HL-60/S4 treated with phorbol 12-myristate 13-acetate at 8.2 ng/mL for 4 days and 3 days (cell line): ENCODE measurements around the gene SLC36A1.
"Not testable (repeated sequence)": the region's sequence is repeated elsewhere in the genome, so short reads cannot be mapped to it uniquely, and the experiment has no call there.

ENCODE experiments used
- in situ Hi-C: fragments of 300-500 bp; cut with MboI; formaldehyde crosslinking; loops from 2 replicates; pipeline ENCODE4 v1.15.0; 2022; ENCODE audit warnings: low sequenced_read_pairs

The SLC36A1 gene

DNA sequence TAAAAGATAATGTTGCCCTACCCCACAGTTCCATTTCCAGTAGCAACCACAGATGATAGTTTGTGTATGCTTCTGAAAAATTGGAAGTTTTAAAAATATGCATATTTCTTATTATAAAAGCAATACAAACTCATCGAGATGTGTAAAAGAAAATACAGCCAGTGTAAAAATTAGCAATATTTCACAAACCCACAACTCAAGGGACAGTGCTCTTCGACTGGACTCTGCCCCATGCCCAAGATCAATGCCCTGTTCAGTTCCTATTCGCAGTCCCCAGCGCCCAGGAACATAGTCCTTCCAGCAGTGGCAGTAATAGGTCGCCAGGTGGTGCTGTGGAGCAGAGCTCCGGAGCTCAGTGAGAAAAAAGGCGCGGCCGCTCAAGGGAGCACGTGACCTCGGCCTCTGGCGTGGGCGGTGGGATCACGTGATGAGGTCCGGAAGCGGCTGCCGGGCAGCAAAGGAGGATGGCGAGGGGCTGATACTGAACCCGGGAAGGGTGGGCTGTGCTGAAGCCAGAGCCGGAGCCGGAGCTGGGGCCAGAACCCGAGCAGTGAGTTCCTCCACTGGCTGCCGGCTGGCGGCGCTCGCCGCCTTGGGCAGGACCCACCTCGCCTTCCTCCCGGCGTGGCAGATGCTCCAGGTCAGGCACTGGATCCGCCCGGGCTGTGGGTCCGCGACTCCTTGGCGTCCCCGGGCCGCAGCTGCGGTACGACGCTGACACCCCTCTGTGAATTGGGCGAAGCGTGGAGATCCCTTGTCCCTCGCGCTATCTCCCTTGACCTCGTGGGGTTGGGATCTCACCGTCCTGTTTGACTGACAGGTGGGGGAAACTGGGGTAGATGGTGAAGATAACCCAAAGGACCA, at the start of gene SLC36A1:
SLC36A1 (plus strand) TSS at position 430 of the 864 bp plus-strand sequence. CDS start 11,190 bp downstream, outside the sequence.
- in situ Hi-C loops = no loop called here

DNA sequence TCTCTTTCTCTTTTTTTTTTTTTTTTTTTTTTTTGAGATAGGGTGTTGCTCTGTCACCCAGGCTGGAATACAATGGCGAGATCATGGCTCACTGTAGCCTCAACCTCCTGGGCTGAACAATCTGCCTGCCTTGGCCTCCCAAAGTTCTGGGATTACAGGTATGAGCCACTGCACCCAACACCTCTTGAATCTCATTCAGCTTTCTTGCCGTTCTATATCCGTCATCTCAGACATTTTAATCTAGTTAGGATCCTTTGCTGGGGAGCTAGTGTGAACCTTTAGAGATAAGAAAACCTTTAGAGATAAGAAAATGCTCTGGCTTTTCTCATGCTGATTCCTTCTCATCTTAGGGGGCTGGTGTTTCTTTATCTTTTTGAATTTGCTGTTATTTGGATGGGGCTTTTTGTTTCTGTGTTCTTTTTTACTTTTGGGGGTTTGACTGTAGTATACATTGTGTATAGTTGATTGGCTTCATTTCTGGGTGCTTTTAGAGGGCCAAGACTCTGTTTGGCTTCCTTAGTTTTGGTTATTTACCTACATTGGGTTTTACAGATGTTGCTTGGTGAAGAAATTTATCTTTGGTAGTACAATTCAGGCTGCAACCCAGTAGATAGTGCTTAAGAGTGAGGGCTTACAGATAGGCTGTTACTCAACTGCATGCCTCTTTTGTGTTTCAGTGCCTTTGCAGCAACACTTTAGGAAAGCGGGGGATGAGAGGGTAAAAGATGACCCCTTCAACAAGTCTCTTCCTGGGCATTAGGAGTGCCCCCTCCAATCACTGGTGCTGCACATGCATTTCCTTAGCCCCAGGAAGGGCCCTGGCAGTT, 41.9 kb upstream of the SLC36A1 start:
- in situ Hi-C loops = no loop called here

DNA sequence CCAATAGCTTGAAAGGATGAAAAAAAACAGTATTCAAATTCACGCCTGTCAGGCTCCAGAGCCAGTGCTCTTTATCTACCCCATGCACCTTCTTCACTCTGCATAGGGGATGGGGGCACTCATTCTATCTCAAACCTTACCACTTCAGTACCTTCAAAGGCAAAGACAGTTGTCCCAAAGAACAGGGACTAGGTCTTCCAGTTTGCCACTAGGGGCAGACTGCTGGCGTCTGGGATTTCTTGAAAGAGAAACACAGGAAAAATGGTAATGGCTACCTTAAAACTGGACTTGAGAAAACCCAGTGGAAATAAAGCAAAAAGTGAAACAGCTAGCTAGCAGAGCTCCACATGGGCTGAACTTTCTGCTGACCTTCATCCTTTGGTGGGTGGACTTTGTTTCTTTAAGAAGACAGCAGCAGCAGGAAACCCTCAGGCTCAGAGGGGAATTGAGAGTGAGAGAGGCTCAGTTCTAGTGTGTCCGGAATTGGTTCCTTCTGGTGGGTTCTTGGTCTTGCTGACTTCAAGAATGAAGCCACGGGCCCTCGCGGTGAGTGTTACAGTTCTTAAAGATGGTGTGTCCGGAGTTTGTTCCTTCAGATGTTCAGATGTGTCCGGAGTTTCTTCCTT, 41.0 kb upstream of the SLC36A1 start:
- in situ Hi-C loops = no loop called here

DNA sequence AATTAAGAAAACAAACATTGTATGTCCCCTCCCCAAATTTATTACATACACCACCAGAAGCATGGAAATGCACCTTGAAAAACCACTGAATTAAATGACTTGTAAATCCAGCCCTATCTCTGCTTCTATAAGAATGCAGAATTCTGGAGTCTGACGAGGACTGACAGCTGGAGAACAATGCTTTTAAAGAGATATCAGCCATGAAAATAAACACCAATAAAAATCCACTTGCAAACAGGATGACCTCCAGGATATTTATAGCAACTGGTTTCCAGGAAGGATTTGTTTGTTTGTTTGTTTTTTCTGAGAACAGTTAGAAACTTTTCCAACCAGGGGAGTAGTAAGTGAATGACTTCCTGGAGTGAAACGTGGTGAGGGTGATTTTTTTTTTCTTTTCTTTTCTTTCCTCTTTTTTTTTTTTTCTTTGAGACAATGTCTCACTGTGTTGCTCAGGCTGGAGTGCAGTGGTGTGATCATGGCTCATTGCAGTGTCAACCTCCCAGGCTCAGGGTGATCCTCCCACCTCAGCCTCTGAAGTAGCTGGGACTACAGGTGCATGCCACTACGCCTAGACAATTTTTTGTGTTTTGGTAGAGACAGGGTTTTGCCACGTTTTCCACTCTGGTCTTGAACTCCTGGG, 38.7 kb upstream of the SLC36A1 start:
- in situ Hi-C loops = no loop called here

DNA sequence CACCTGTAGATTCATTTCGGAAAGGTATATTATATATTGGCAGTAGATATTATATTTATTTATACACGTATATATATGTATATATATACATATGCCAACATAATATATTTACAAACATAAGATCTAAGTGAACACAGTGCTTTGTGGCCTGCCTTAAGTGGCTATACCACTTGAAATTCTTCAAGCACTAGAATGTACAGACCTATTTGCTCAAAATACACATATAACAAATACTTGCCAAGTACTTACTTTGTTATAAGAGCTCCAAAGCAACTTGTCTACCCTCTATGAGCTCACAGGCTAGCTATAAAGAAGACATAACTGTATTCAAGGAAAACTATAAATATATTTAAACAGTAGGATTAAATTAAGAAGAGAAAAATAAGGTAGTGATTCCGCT, 33.6 kb upstream of the SLC36A1 start:
- in situ Hi-C loops = no loop called here

DNA sequence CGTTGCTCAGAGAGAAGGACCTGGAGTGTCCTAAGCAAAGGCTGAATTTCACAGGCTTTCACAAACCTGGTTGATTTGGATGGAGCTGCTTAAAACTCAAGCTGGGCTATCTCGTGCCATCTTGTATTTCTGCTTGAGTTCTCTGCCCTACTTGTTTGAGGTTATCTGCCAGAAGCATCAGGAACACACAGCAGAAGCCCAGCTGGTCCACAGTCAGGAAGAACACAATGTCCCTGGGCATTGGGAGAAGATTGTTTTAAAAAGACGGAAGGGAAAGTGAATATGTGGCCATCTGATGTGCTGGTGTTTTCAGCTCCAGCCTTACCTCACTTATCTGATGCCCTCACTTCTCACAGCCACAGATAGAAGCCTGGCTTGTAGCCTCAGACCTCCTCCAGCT, 32.9 kb upstream of the SLC36A1 start:
- in situ Hi-C loops = no loop called here

DNA sequence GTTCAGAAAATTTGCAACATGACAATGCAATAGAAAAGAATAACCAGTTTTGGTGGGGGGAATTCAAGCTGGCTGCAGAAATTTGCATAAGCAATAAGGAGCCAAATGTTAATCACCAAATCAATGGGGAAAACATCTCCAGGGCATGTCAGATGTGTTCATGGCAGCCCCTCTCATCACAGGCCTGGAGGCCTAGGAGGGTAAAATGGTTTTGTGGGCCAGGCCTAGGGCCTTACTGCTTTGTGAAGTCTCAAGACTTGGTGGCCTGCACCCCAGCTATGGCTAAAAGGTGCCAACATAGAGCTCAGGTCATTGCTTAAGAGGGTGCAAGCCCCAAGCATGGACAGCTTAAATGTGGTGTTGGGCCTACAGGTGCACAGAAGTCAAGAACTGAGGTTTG, 29.7 kb upstream of the SLC36A1 start:
- in situ Hi-C loops = no loop called here

DNA sequence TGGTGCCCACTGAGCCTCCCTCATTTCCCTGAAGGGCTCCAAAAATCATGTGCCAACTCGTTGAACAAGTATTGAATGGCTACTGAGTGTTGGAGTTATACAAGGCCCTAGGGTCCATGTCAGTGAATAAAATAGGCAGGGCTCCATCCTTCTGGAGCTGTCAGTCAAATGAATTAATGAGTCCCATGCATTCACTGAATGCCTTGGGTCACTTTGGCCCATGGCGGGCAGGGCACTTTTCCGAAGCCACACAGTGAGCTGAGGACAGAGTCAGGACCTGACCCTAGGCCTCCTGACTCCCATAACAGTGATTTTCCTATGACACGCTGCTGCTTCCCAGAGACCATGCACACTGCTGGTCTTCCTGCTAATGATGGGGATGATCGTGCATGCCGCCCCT, 27.3 kb upstream of the SLC36A1 start:
- in situ Hi-C loops = no loop called here

DNA sequence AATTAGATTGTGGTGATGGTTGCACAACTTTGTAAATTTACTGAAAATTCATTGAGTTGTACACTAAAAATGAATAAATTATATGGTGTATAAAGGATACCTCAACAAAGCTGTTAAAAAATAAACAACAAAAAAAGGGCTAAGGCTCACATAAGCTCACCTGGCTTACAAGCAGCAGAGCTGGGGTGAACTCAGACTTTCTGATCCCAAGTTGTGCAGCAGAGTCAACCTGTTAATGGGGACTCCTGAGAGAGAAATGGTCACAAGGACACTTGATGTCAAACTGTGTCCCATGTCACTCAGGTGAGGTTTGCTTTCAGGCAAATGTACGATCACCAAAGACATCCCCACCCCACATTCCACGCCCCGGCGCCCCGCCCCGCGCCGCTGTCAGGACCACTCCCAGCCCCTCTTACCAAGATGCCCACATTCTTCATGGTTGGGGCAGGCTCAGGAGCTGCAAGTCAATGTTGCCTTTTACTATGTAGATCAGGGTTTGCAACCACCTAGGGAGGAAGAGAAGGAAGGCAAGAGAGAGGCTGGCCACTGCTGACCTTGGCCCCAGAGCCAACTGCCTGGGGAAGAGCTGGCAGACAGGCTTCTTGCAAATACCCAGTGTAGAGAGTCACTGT, 22.4 kb upstream of the SLC36A1 start:
- in situ Hi-C loops = no loop called here

DNA sequence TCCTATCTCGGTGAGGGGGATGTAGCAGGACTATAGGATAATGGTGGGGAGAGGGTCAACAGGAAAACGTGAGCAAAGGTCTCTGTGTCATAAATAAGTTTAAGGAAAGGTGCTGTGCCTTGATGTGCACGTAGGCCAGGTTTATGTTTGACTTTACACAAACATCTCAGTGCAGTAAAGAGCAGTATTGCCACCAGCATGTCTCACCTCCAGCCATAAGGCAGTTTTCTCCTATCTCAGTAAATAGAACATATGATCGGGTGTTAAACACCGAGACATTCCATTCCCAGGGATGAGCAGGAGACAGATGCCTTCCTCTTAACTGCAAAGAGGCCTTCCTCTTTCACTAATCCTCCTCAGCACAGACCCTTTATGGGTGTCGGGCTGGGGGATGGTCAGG, 21.1 kb upstream of the SLC36A1 start:
- in situ Hi-C loops = not testable (repeated sequence)

DNA sequence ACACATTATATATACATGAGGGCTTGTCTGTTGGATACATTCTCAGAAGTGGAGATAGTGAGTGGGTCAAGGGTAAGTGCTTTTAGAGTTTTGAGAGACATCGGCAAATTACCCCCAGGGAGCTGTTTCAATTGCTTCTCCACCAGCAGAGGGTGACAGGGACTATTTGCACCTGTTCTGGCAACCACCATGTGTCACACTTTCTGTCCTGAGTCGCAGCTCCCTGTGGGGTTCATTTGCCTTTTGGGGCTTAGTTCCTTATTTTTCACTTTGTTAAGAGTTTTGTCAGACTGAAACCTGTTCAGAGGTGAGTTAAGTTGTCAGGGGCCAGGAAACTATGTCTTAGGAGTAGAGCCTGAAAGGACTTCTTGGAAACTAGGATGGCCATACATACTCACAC, 20.1 kb upstream of the SLC36A1 start:
- in situ Hi-C loops = no loop called here

DNA sequence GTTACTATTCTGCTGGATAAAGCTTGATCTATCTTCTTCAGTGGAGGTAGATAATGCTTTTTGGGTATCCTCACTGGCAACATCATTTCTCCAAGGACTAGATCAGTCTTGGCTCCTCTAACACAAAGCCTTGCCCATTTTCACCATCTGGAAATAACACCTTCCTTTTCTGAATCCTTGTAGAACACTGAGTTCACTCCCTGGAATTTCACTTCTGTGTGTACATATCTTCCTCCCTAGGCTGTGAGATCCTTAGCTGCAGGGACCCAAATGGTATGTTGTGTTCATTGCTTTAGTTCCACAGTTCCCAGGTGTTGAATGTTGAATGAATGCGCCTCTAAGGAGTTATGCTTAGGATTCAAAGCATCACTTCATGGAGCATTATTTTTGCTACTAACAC, 16.7 kb upstream of the SLC36A1 start:
- in situ Hi-C loops = no loop called here

DNA sequence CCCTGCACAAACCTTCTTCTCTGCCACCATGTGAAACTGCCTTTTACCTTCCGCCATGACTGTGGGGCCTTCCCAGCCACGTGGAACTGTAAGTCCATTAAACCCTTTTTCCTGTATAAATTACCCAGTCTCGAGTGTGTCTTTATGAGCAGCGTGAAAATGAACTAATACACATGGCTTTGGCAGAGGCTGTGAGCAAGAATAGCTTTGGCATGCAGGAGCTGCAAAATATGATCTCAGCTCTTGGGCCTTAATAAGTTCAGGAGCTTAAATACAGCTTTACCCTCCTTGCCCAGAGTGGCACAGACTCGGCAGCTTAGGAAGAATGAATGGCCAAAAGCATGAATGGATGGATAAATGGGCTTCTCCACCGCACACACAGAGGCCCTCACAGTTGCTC, 15.7 kb upstream of the SLC36A1 start:
- in situ Hi-C loops = no loop called here

DNA sequence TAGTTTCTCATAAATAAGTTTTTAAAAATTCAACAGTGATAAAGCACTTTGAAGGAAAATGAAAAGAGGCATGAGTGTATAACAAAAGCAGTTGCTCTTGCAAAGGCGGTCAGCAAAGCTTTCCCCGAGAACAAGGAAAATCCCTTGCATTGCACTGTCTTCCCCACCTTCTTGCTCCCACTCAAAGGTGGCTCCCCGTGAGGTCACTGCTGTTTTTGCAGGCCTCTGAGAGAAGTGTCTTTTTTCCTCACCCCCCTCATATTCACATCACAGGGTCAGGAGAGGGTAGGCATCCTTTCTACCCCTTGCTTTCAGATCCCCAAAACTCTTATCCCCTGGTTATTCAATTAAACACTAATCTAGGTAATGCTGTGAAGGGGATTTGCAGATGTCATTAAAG, 15.2 kb upstream of the SLC36A1 start:
- in situ Hi-C loops = no loop called here

DNA sequence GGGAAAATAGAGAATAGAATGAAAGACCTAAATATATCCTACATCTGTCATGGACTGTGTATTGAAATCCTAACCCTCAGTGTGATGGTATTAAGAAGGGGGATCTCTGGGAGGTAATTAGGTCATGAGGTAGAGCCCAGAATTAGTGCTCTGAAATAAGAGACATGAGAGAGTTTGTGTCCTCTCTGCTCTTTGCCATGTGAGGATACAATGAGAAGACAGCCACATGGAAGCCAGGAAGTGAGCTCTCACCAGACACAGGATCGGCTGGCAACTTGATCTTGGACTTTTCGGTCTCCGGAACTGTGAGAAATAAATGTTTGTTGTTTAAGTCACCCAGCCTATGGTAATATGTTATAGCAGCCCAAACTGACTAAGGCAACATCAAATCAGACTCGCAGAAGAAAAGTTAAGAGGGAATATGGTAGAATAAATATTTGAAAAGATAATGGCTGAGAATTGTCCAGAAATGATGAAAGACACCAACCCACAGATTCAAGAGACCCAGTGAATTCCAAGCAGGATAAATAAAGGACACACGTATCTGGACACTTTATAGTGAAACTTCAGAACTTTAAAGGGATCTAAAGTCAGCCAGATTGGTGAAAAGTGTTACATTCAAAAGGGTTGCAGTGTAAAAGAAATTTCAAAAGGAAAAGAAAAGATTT, 12.7 kb upstream of the SLC36A1 start:
- in situ Hi-C loops = no loop called here

DNA sequence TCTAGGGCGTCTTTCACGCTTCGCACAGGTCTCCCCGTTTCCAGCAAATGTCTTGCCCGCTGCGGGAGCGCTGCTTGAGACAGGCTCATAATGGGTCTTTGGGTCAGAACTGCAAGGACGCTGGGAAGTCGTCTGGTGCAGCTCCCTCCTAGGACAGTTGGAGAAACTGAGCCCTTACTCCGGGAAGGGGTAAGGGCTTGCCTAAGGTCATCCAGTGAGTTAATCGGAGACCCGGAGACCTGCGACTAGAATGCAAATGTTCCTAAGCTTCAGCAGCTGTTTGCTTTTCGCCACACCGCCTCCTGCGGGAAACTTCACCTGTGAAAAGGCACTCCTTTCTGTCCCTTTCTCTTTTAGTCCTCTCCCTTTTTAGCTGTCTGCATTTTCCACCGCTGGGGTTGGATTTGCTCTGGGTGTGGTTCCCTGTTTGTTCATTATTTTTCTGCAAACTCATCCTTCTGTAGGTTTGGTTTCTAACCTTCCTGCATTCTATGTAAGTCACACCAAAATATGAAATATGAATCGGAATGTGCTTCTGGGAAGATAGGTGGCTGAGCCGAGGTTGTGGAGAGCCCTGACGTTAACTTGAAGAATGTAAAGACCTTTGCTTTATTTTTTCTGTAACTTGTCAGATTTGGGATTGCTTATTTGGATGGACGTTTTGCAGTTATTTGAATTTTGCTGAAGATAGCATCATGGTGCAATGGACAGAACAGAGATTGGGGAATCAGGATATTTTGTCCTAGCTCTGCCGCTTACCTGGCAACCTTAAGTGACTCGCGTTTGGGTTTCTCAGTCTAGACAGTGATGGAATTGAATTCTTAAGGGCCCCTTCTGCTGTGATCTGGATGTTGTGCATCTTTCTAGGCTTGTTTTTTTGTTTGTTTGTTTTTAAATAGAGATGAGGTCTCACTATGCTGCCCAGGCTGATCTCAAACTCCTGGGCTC, 909 bp downstream of the SLC36A1 start:
- in situ Hi-C loops = no loop called here

DNA sequence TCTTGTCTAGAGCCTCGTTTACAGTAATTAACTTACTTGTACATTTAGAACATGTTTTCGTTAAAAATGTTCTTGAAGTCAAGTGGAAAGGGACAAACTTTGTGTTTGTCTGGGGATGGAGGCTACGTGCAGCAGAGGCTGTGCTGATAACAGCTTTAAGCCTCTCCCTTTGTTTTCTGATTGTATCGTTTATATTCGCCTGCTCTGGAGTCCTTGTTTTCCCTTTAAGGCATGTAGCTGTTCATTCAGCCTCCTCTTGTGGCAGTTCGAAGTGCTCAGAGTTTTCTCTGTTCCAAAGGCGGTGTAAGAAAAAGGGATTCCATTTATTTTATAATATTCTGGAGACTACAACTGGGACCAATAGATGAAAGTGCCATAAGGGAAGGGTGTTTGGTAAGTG, 1.9 kb downstream of the SLC36A1 start:
- in situ Hi-C loops = no loop called here

DNA sequence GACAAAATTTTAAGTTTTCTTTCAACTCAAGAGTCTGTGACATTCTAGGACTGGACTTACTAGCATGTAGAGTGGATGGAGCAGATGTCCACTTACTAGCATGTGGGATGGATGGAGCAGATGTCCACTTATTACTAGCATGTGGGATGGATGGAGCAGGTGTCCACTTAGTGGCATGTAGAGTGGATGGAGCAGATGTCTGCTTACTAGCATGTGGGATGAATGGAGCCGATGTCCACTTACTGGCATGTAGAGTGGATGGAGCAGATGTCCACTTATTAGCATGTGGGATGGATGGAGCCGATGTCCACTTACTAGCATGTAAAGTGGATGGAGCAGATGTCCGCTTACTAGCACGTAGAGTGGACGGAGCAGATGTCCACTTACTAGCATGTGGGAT, 2.4 kb downstream of the SLC36A1 start:
- in situ Hi-C loops = no loop called here

DNA sequence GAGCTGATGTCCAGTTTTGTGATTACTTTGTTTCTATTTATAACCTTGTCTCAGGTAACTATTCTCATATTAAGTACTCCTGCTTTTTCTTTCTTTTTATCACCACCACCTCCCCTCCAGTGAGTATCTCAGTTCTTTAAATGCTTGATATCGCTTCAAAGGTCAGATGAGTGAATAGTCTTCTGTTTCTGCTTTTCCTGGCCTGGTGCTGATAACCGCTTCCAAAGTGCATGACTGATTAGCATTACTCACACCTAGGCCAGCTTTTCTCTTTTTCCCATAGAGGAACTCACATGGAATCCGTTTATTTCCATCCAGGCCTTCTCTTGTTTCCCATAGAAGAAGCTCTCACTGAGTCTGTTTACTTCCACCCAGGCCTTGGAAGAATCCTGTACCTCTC, 3.2 kb downstream of the SLC36A1 start:
- in situ Hi-C loops = no loop called here
